GM12891 (cell line): Measurements from ENCODE around the gene ILDR2.

ENCODE experiments used
- POLR2A ChIP-seq: IDR thresholded peaks from 2 replicates; pipeline ENCODE4 v1.6.1; 2011; ENCODE audit warnings: low read depth, low read length, control low read depth
- POLR2AphosphoS5 ChIP-seq: IDR thresholded peaks from 2 replicates; pipeline ENCODE4 v1.6.1; 2011; ENCODE audit warnings: low read depth, low read length, control low read depth

GRCh38 chr1:166960858-166961474 lies 14.4 kb downstream of the ILDR2 start:
- TF ChIP-seq POLR2A (no peak), POLR2AphosphoS5 (no peak)
